Immature natural killer cell (primary cell): ENCODE data around the gene GFER. TPM values are rescaled to one million over a fixed set of nuclear protein-coding genes. Genes with fewer than 3 reads are reported as not detected.

Experiments
- DNase-seq, 3 donors: peaks; one replicate each; pipeline ENCODE4 v3.0.0; 2022; ENCODE audit warnings: mixed read lengths in 1 of 3
- H3K27ac Mint-ChIP-seq, 6 donors: one replicate each; pipeline ENCODE4 v1.8.0; 2020; ENCODE audit warnings: mixed read lengths in 6 of 6, mild to moderate bottlenecking in 5 of 6, inconsistent platforms in 4 of 6, moderate library complexity in 3 of 6
- H3K27me3 Mint-ChIP-seq, 3 donors: one replicate each; pipeline ENCODE4 v1.8.0; 2020 to 2021; ENCODE audit warnings: low read depth in 3 of 3, mild to moderate bottlenecking in 3 of 3, mixed read lengths in 3 of 3, moderate library complexity in 3 of 3, inconsistent platforms in 1 of 3
- H3K36me3 Mint-ChIP-seq, 3 donors: one replicate each; pipeline ENCODE4 v1.8.0; 2020; ENCODE audit warnings: mixed read lengths in 3 of 3, inconsistent platforms in 2 of 3, mild to moderate bottlenecking in 2 of 3
- H3K4me1 Mint-ChIP-seq, 2 donors: one replicate each; pipeline ENCODE4 v1.8.0; 2020; ENCODE audit warnings: inconsistent platforms in 2 of 2, mild to moderate bottlenecking in 2 of 2, mixed read lengths in 2 of 2, moderate library complexity in 1 of 2
- H3K4me3 Mint-ChIP-seq, 5 donors: one replicate each; pipeline ENCODE4 v1.8.0; 2020; ENCODE audit warnings: mild to moderate bottlenecking in 5 of 5, mixed read lengths in 5 of 5, inconsistent platforms in 3 of 5, moderate library complexity in 3 of 5
- H3K9me3 Mint-ChIP-seq, 6 donors: one replicate each; pipeline ENCODE4 v1.8.0; 2020; ENCODE audit warnings: mild to moderate bottlenecking in 6 of 6, mixed read lengths in 6 of 6, inconsistent platforms in 4 of 6, moderate library complexity in 3 of 6
- polyA plus RNA-seq, 3 donors: library from polyadenylated mRNA; unstranded; fragments of 300-500 nt; fragmentation: Illumina TruSeq; gene quantifications; one replicate each; pipeline ENCODE4 v1.2.3, GENCODE V29; 2021

GFER gene
- polyA plus RNA-seq, 3 donors from 2014 or later, result 38.4 to 52.0 (median 40.7) TPM

- Mint-ChIP-seq H3K27ac (peak overlapping the region; percentile 49 to 87 (median 68)), H3K36me3 (peaks cover 0 to 10% (median 4%) of the 10 kb centered on the region in 3 donors), H3K4me3 (peak overlapping the region in 4 of 5 donors; percentile 29 to 51 (median 35)), H3K4me1 (peaks cover 24 to 26% of the 10 kb centered on the region in 2 donors), H3K27me3 (peaks cover 8 to 20% (median 15%) of the 10 kb centered on the region in 3 donors), H3K9me3 (no peaks in the 10 kb centered on the region)
- DNase-seq, result no peak
Observed at GRCh38 chr16:1993731-1994131, 9.7 kb downstream of the GFER start.

DNA sequence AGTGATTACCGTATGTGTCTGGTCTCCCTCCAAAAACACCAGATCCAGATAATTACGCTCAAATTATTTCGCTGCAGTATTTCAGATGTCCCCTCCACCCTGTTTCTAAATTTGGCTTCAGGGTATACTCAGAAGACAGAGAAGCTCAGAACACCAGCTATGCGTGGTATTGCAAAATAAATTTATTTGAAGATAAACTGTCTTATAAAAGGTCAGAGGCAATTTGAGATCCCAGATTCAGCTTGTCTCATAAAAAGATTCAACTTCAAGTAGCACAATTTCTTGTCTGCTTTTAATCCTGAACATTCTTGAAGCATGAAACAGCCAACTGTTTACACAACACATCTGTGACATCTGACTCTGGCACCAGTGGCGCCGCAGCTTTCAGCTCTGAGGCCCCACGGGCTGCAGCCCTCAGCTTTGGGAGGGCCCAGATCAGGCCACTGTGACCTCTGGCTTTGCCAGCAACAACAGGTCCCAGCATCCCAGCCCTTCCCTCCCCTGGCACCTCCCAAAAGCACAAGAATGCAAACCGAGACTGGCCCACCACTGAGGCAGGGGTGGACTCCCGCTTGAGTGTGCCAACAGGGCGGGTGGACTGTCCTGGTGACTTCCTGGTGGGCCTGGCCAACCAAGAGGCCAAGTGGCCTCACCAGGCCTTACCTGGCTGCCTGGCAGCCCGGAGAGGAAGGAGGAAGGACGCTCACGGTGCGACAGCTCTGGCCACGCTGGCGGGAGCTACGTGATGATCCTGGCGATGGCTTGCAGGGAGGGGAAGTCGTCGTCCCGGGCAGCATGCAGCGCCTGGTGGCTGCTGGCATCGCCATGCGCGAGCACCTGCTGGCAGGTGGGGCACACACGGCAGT is 13.7 kb downstream of the GFER start:
- Mint-ChIP-seq H3K4me3 (no peak overlapping the region), H3K27me3 (peaks cover 0 to 4% (median 2%) of the 10 kb centered on the region in 3 donors), H3K4me1 (peaks cover 10 to 11% of the 10 kb centered on the region in 2 donors), H3K9me3 (no peaks in the 10 kb centered on the region), H3K27ac (no peak overlapping the region), H3K36me3 (peaks cover 0 to 10% (median 4%) of the 10 kb centered on the region in 3 donors)
- DNase-seq, result no peak

DNA sequence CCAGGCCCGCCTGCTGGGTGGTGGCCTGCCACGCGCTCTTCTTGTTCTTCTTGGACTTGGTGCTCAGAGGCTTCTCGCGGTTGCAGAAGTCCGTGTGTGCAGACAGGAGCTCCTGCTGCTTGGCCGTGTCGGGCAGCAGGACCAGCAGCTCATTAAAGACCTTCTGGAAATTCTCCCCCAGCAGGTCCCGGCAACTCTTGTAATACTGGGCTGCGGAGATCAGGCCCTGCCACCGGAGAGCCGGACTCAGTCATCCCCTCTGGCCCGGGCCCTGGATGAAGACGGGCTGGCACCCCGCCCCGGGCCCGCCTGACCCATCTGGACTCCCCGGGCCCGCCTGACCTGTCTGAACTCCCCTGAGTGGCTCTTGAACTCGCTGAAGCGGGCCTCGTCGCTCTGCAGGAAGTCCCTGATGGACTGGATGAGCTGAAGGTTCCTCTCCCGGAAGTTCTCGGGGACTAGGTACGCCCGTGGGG is 14.4 kb downstream of the GFER start:
- no peak for DNase-seq

DNA sequence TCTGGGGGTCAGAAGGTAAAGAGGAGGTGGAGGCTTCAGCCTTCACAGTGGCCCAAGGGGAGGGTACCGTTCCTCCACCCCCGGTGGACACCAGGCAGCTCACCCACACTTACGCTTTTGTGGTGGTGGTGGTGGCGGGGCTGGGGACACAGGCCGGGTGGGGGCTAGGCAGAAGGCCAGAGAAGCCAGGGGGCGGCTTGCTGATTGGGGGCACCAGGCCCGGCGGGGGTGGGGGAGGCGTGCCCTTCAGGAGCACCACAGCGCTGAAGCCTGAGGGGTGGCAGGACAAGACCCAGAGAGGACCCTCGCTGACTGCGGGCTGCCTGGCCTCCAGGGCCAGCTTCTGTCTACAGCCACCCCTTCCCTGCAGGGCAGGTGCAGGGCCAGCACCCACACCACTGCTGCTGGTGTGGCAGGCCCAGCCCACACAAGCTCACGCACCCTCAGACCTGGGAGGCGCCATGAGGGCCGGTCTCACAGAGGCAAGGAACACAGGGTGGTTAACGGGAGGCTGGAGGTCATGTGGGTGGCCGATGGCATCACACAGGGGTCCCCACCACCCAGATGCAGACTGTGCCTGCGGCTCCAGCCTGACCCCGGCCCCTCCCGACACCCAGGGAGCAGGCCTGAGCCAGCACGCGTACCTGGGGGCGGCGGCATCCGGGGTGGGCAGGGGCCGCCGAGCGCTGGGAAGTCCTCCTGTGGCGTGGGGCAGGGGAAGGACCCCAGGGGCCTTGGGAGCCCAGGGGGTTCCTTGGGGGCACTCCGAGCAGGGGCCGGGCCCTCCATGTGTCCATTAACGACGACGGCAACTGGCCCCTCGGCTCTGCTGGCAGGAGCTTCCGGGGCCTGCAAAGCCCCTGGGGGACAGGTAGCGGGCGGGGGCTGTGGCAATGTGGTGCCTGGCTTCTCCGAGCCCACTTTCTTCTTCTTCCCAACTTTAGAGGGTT is 15.1 kb downstream of the GFER start:
- Mint-ChIP-seq H3K4me1 (peaks cover 5 to 11% of the 10 kb centered on the region in 2 donors), H3K27me3 (peaks cover 0 to 1% (median 0%) of the 10 kb centered on the region in 3 donors), H3K36me3 (peaks cover 0 to 10% (median 4%) of the 10 kb centered on the region in 3 donors), H3K4me3 (no peak overlapping the region), H3K9me3 (no peaks in the 10 kb centered on the region), H3K27ac (no peak overlapping the region)
- DNase-seq, result no peak

More for the DNA sequence above, 14.4 kb downstream of the GFER start:
- Mint-ChIP-seq H3K4me1 (peaks cover 10 to 11% of the 10 kb centered on the region in 2 donors), H3K4me3 (no peak overlapping the region), H3K9me3 (no peaks in the 10 kb centered on the region), H3K27ac (no peak overlapping the region), H3K27me3 (peaks cover 0 to 3% (median 2%) of the 10 kb centered on the region in 3 donors), H3K36me3 (peaks cover 0 to 10% (median 4%) of the 10 kb centered on the region in 3 donors)

GRCh38 chr16:1999866-2000514 is 16.0 kb downstream of the GFER start:
- Mint-ChIP-seq H3K27me3 (peaks cover 0 to 1% (median 0%) of the 10 kb centered on the region in 3 donors), H3K4me1 (peaks cover 5 to 11% of the 10 kb centered on the region in 2 donors), H3K9me3 (no peaks in the 10 kb centered on the region), H3K27ac (no peak overlapping the region), H3K36me3 (peaks cover 0 to 10% (median 4%) of the 10 kb centered on the region in 3 donors), H3K4me3 (no peak overlapping the region)
- DNase-seq, result no peak

DNA sequence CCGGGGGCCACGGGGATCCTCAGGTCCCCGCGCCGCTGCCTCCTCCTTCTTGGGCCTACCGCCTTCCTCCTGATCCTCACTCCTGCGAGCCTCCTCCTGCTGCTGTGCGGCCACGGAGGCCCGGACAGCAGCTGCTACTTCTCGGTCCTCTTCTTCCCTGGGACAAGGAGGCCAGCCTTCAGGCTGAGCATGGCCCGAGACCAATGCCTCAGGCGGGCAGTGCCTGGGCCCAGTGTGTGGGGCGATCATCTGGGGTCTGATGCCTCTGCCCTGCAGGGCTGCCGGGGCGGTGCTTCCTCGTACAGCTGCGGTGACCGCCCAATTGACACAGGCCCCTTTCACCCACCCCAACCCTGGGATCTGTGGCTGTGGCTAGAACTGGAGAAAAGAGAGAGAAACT is 17.0 kb downstream of the GFER start:
- DNase-seq, result no peak
- no peaks in the 10 kb centered on the region for H3K9me3 Mint-ChIP-seq
- H3K27me3 Mint-ChIP-seq, result peaks cover 0 to 1% (median 0%) of the 10 kb centered on the region in 3 donors
- H3K4me1 Mint-ChIP-seq, result peaks cover 6 to 13% of the 10 kb centered on the region in 2 donors
- H3K27ac Mint-ChIP-seq, result no peak overlapping the region
- H3K4me3 Mint-ChIP-seq, result no peak overlapping the region
- H3K36me3 Mint-ChIP-seq, result peaks cover 0 to 10% (median 4%) of the 10 kb centered on the region in 3 donors

DNA sequence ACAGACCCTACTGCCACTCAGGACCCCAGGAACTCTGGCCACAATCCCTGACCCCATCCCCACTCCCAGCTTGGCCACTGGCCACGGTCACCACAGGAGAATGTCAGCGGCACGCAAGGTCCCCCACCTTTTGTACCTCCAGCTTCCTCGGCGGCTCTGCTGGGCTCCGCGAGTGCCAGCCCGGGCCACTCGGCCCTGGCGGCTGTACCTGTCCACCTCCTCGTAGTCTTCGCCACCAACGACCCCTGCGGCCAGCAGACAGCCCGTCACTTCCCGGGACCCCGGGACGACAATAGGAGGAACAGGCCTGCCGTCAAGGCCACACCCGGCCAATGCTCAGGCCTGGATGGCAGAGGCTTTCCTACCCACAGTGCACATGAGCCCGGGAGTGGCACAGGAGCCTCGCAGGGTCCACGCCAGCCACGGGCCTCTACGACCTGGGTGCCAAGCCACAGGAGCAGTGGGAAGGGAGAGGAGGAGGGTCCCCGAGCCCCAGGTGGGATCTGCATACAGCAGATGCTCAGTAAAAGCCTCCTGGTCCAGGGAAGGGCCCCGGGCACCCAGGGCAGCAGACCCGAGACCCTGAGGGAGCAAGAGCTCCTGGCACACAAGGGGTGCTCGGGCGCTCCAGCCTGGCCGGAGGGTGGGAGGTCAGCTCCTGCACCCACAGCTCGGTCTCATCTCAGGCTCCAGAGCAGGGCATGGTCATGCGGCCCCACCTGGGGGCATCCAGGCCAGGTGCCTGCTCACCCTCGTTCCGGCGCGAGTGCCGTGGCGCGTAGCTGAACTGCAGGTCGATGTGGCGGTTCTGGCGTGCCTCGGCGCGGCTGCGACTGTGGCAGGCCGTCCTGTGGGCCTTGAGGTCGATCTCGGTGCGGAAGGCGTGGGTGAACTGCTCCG is 17.7 kb downstream of the GFER start:
- no peak overlapping the region for H3K4me3 Mint-ChIP-seq
- DNase-seq, result no peak
- peaks cover 4 to 11% of the 10 kb centered on the region in 2 donors for H3K4me1 Mint-ChIP-seq
- H3K36me3 Mint-ChIP-seq, result peaks cover 0 to 10% (median 4%) of the 10 kb centered on the region in 3 donors
- no peak overlapping the region for H3K27ac Mint-ChIP-seq
- H3K9me3 Mint-ChIP-seq, result no peaks in the 10 kb centered on the region
- H3K27me3 Mint-ChIP-seq, result peaks cover 0 to 1% (median 0%) of the 10 kb centered on the region in 3 donors

GRCh38 chr16:2002406-2003230 is 18.6 kb downstream of the GFER start:
- no peak for DNase-seq
- Mint-ChIP-seq H3K4me3 (no peak overlapping the region), H3K4me1 (peaks cover 9 to 15% of the 10 kb centered on the region in 2 donors), H3K9me3 (no peaks in the 10 kb centered on the region), H3K27ac (no peak overlapping the region), H3K36me3 (peaks cover 0 to 6% (median 0%) of the 10 kb centered on the region in 3 donors), H3K27me3 (peaks cover 0 to 1% (median 0%) of the 10 kb centered on the region in 3 donors)

DNA sequence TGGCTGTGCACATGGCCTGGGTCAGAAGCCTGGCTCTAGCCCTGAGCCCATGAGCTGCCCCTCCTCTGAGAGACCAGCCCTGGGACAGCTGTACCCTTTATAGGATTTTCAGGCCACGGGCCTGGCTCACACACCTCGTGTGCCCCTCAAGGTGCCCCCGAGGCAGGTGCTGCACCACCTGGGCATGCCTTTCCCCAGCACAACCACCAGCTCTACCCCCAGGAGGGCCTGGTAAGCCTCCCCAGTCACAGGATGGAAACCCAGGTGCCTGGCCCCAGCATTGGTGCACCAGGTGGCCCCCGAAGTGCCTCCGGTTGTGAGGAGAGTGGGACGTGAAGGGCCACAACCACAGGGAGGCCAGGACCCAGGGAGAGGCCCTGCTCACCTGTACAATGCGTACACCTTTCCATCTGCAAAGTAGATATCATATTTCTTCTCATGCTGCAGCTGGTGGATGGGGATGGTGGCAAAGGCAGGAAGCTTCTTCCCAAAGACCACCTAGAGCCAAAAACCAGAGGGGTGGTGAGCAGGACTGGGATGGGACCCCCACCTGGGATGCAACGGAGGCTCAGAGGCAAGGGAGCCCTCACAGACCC is 19.3 kb downstream of the GFER start:
- Mint-ChIP-seq H3K4me1 (peaks cover 16 to 22% of the 10 kb centered on the region in 2 donors), H3K27ac (peak overlapping the region in 1 of 6 donors; percentile 64), H3K27me3 (peaks cover 0 to under 1% (median 0%) of the 10 kb centered on the region in 3 donors), H3K36me3 (peaks cover 0 to 1% (median 0%) of the 10 kb centered on the region in 3 donors), H3K9me3 (no peaks in the 10 kb centered on the region), H3K4me3 (no peak overlapping the region)
- DNase-seq, result no peak

GRCh38 chr16:2003827-2004641 is 20.0 kb downstream of the GFER start:
- H3K27ac Mint-ChIP-seq, result no peak overlapping the region
- H3K4me3 Mint-ChIP-seq, result no peak overlapping the region
- peaks cover 23 to 30% of the 10 kb centered on the region in 2 donors for H3K4me1 Mint-ChIP-seq
- DNase-seq, result peak; percentile 76 to 84 (median 82)
- no peaks in the 10 kb centered on the region for H3K36me3 Mint-ChIP-seq
- H3K27me3 Mint-ChIP-seq, result peaks cover 0 to 3% (median 0%) of the 10 kb centered on the region in 3 donors
- H3K9me3 Mint-ChIP-seq, result no peaks in the 10 kb centered on the region
